GF-D8 (cell line): ENCODE results near the gene PIM1.

Source experiments
- DNase-seq: peaks from one replicate; lab custom pipeline; 2025; lab: John Stamatoyannopoulos, UW

Gene PIM1

DNA sequence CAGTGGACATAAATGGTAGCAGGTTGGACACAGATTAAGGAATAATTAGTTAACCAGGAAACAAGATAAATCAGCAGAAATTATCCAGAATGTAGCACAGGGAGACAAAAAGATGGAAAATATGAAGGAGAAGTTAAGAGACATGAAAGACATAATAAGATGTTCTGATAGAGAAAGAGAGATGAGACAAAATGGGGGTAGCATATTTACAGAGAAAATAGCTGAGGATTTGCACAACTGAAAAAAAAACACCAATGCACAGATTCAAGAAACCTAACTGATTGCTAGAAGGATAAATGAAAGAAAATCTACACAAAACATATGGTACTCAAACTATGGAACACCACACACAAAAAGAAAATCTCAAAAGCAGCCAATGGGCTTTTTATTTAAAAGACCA lies 53.0 kb downstream of the PIM1 start:
- no peak for DNase-seq
